ENCODE results near the gene STAG1. TPM values are rescaled to one million over a fixed set of nuclear protein-coding genes. Genes with fewer than 3 reads are reported as not detected.

Gene STAG1
- total and polyA plus RNA-seq, 2 experiments from 2014 or later = 9.0 to 21.9 TPM

GRCh38 chr3:136513367-136513766 is 238.8 kb downstream of the STAG1 start (continued):
- no peak for TF ChIP-seq ZNF462 (CRISPR knock-in tag; IDR thresholded peaks at IDR 0.05)
- no peak for TF ChIP-seq EZH2phosphoT487 (IDR thresholded peaks at IDR 0.05; ENCODE audit: unreplicated experiment)
- TF ChIP-seq POLR2AphosphoS5 (IDR thresholded peaks at IDR 0.05; ENCODE audit: low read depth) = no peak
- no peak for TF ChIP-seq JUNB (IDR thresholded peaks at IDR 0.05; ENCODE audit: unreplicated experiment)
- no peak for TF ChIP-seq STAT1 (IDR thresholded peaks at IDR 0.05; ENCODE audit: unreplicated experiment)

- peaks cover 14% of the 10 kb centered on the region for H3K27me3 Mint-ChIP-seq (ENCODE audit: insufficient read depth, low read depth, poor library complexity)
- Histone ChIP-seq H3K27ac (ENCODE audit: low read depth) (no peak overlapping the region), H3K4me3 (no peak overlapping the region), H3K9me2 (ENCODE audit: insufficient read depth) (no peaks in the 10 kb centered on the region), H3K79me2 (replicated peaks; ENCODE audit: insufficient read depth) (0 out of 2 replicates have a peak, but pooled peaks cover 3% of the 10 kb centered on the region), H3F3A (replicated peaks; ENCODE audit: low read depth) (no peaks in the 10 kb centered on the region), H4K20me1 (replicated peaks; ENCODE audit: insufficient read depth) (no peaks in the 10 kb centered on the region; the same call in 1 of the 2 replicates), H3K27me3 (ENCODE audit: insufficient read depth) (no peaks in the 10 kb centered on the region), H3K4me2 (no peak overlapping the region), H3K4me1 (ENCODE audit: insufficient read depth) (no peaks in the 10 kb centered on the region), H3K36me3 (ENCODE audit: insufficient read depth) (no peaks in the 10 kb centered on the region), H2AFZ (no peak overlapping the region)
- no peaks in the 10 kb centered on the region for H3K9me3 Mint-ChIP-seq
- TF ChIP-seq NANOG (IDR thresholded peaks at IDR 0.05; ENCODE audit: borderline replicate concordance) (no peak), EZH2phosphoT487 (IDR thresholded peaks at IDR 0.05; ENCODE audit: unreplicated experiment) (no peak), POLR2AphosphoS5 (IDR thresholded peaks at IDR 0.05; ENCODE audit: low read depth) (no peak), ZNF114 (CRISPR knock-in tag; IDR thresholded peaks at IDR 0.05) (no peak), ETS1 (IDR thresholded peaks at IDR 0.05) (no peak)
- no peaks in the 10 kb centered on the region; the same call in 2 of the 3 replicates for H3K36me3 Mint-ChIP-seq (ENCODE audit: low read depth)
- no peak overlapping the region for H3K4me3 Mint-ChIP-seq
- DNase-seq (ENCODE audit: low spot score) = no peak
- no peak overlapping the region for H3K27ac Mint-ChIP-seq
- H3K4me1 Mint-ChIP-seq = peaks cover 6% of the 10 kb centered on the region; the same call in 2 of the 3 replicates
- no peak for ATAC-seq
Measured at GRCh38 chr3:136512381-136512780, 239.8 kb downstream of the STAG1 start.
